ENCODE results near the gene CDH22.

- TF ChIP-seq, protein P1, sequence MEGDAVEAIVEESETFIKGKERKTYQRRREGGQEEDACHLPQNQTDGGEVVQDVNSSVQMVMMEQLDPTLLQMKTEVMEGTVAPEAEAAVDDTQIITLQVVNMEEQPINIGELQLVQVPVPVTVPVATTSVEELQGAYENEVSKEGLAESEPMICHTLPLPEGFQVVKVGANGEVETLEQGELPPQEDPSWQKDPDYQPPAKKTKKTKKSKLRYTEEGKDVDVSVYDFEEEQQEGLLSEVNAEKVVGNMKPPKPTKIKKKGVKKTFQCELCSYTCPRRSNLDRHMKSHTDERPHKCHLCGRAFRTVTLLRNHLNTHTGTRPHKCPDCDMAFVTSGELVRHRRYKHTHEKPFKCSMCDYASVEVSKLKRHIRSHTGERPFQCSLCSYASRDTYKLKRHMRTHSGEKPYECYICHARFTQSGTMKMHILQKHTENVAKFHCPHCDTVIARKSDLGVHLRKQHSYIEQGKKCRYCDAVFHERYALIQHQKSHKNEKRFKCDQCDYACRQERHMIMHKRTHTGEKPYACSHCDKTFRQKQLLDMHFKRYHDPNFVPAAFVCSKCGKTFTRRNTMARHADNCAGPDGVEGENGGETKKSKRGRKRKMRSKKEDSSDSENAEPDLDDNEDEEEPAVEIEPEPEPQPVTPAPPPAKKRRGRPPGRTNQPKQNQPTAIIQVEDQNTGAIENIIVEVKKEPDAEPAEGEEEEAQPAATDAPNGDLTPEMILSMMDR (IDR thresholded peaks at IDR 0.05) = no peak
- no peak for TF ChIP-seq EZH2 (IDR thresholded peaks at IDR 0.05; ENCODE audit: borderline replicate concordance, insufficient read depth, low read depth, low read length, poor library complexity, severe bottlenecking)
These were observed 57.5 kb downstream of the CDH22 start for GRCh38 chr20:46250772-46251171.
